ENCODE measurements around the gene LRRFIP1.

The LRRFIP1 gene

DNA sequence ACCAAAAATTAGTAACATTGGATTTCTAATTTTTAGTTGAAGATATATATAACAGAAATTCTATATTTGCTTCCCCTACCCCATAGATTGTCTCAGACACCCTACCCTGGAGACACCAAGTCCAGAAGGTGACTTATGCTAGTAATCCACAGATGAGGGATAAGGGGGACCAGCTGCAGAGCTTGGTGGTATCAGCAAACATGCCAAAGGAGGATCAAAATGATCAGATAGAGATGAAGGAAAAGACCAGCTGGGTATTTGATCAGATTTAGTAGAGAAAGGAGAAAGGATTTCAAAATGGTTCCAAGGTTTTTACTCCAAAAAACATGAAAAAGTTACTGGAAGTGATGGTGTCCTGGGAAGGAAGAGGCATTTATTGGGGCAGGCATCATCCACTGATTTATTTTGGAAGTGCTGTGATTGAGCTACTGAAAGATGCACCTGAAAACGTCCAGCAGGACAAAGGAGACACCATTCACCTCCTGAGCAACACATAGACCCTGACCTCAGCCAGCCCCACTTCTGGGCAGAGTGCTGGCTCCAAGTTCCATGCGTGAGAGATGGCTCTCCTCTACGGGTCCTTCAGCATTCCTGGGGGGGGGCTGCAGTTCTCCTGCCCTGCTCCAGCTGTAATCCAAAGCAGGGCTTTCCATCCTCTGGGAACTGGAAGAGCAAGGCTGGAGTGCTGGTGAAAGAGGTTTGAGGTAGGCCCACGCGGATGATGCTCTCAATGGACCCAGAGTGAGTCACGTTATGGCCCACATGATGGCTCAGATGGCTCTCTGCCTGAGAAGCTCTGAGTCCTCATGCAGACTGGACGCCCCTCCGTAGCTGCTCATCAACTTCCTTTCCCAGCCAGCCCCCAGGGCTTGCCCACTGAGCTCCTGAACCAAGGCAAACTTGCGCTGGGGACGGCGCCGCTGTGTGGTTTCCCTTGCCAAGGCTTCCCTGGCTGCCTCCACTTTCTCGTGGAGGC lies 3.7 kb upstream of the LRRFIP1 start:
- DNase-seq, result no peak

GRCh38 chr2:237624565-237624964 lies 2.8 kb upstream of the LRRFIP1 start:
- no peak for DNase-seq

GRCh38 chr2:237625216-237625705 lies 2.1 kb upstream of the LRRFIP1 start:
- DNase-seq, result no peak

DNA sequence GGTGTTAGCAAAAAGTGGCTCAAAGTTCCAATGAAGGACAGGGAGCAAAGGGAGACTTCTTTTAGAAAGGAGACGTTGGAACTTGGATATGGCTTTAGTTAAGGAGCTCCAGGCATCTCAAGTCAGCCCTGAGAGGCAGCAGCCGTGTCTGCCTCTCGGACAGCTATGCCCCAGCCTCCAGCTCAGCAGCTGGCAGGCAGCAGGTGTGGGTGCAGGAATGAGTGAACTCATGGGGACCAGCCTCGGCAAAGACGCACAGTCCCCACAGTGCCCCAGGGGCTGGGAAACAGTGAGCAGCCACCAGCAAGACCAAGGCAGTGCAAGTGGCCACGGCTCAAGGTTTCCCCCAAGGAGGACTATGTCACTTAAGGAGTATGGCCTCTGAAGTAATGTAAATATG lies 1.6 kb upstream of the LRRFIP1 start:
- DNase-seq, result no peak

DNA sequence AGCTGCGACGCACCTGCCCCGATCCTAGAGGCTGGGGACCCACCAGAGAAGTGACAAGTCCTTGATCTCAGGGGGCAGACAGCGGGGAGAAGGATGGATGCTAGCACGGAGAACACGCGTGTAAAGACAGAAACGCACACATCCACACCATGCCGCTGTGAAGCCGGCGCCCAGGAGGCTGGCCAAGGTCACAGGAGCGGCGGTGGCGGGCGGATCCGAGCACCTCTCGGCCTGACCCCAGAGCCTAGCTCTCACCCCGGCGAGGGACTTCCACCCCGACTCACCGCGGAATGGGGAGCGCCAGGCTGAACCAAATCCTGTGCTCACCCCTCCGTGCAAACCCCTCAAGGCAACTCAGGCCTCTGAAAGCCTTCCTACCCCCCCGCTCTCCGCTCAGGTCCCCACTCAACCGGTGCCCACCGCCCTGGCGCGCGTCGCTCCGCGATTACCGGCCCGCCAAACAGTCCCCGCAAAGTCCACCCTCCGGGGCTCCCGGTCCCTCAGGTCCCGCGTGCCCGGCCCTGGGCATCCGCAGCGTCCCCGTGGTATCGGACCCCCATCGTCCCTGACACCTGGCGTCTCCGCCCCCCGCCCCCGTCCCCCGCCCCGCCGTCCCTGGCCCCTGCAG lies 460 bp upstream of the LRRFIP1 start:
- DNase-seq, result no peak

GRCh38 chr2:237628247-237629187 lies 1.1 kb downstream of the LRRFIP1 start:
- DNase-seq, result no peak

- DNase-seq, result no peak
Measured at GRCh38 chr2:237629188-237629534, 1.8 kb downstream of the LRRFIP1 start.

DNA sequence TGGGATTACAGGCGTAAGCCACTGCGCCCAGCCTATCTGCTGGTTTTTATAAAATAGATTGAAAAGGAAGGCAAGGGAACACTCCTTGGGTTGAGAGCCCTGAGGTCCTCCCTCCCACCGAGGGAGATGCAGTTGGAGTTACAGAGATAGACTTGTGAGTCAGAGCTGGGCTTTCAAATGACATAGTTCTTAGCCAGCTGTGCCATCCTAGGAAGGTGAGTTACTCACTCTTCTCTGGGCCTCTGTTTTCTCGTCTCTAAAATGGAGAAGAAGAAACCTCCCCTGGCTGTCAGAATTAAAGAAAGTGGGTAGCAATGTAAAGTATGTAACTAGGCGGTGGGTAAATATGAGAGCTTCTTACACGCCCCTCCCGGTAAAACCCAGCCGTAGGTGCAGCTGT lies 2.4 kb downstream of the LRRFIP1 start:
- DNase-seq, result no peak

DNA sequence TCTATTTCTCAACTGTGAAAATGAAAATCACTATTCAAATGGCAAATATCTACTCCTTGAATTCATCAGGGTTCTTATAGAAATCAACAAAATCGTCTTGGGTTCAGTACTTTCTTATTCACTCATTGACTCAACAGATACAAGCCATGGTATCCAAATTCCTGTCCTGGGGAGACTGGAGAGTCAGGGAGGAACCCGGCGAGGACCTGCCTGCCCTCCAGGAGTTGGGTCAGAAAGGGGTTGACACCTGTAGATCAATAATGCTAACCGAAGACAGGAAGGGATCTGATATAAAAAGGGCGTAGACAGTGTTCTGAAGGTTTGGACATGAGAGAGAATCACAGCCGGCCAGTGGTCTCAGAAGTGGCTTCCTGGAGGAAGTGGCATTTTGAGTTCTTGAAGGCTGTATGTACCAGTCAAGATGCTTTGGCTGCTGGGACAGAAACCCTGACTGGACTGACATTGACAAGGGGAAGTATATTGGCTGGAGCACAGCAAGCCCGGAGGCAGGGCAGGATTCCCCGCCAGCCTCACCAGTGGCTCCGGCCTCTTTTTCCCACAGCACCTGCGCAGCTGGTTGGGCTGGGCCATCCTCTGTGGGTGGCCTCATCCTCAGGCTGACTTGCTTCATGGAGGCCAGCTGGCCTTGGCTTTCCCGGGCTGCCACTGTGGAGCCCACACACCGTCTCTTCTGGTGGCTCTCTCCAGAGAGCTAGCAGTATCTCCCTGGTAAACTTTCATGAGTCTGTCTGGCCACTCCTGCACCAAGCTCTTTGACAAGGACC lies 3.0 kb downstream of the LRRFIP1 start:
- DNase-seq, result no peak

- no peak for DNase-seq
Measured at GRCh38 chr2:237631007-237631785, 3.8 kb downstream of the LRRFIP1 start.

DNA sequence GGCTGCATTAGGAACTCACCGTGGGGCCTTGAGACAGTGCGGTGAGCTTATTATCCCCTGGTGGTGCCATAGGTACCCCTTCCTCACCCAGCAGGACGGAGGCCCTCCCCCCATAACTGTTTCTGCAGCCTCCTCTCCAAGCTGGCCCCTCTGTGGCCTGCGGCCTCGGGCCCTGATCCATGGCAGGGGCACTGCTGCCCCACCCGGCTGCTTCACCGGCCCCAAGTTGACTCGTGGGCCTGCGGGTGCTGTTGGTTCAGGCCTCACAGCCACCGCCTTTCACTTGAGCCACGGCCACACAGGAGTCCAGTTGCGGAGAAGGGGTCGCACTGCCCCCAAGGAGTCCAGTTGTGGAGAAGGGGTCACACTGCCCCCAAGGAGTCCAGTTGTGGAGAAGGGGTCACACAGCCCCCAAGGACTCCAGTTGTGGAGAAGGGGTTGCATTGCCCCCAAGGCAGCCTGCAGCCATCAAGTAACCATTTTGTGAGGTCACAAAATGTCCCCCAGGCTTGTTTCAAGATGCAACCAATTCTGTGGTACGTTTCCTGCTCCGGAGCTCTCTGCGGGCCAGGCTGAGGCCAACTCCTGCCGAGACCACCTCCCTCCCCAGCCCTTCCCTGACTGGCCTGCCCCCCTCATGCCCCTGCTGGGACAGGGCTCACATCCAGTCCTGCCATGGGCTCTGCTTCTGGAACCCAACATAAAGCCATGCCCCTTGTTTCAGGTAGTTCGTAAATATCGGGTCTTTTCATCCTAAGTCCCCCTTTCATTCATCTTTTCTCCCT lies 4.6 kb downstream of the LRRFIP1 start:
- no peak for DNase-seq

GRCh38 chr2:237633061-237633561 lies 5.7 kb downstream of the LRRFIP1 start:
- DNase-seq, result no peak

GRCh38 chr2:237636578-237636977 lies 9.2 kb downstream of the LRRFIP1 start:
- DNase-seq, result no peak

DNA sequence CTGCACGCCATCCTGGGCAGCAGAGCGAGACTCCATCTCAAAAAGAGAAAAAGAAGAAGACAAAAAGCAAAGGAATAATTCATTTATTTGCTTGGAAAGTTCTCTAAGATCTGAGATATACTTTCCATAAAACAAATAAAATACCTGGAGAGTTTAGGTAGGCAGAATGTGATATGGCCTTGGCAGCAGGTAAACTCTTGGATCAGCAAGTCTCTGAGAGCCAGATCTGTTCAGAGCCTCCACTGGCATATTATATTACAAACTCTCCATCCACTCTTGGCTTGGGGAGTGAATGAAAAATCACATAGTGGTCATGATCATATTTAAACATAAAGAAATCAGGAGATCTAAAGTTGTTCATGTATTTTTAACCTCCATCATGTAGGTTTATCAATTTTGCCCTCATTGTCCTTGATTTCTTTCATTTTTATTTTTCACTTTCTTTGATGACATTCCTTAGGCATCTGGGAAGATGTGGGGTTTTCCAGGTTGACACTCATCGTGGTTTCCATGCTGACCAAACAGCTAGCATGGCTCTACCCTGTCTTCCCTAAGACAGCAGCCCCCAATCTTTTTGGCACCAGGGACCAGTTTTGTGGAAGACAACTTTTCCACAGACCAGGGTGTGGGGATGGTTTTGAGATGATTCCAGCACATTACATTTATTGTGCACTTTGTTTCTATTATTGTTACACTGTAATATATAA lies 10.2 kb downstream of the LRRFIP1 start:
- no peak for DNase-seq

DNA sequence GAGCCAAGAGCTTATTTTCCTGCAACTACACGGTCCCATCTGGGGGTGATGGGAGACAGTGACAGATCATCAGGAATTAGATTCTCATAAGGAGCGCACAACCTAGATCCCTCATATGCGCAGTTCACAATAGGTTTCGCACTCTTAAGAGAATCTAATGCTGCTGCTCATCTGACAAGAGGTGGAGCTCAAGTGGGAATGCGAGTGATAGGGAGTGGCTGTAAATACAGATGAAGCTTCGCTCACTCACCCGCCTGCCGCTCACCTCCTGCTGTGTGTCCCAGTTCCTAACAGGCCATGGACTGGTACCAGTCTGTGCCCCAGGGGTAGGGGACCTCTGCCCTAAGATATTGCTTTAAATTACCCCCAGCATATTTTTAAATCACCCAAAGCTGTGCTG lies 10.8 kb downstream of the LRRFIP1 start:
- no peak for DNase-seq

DNA sequence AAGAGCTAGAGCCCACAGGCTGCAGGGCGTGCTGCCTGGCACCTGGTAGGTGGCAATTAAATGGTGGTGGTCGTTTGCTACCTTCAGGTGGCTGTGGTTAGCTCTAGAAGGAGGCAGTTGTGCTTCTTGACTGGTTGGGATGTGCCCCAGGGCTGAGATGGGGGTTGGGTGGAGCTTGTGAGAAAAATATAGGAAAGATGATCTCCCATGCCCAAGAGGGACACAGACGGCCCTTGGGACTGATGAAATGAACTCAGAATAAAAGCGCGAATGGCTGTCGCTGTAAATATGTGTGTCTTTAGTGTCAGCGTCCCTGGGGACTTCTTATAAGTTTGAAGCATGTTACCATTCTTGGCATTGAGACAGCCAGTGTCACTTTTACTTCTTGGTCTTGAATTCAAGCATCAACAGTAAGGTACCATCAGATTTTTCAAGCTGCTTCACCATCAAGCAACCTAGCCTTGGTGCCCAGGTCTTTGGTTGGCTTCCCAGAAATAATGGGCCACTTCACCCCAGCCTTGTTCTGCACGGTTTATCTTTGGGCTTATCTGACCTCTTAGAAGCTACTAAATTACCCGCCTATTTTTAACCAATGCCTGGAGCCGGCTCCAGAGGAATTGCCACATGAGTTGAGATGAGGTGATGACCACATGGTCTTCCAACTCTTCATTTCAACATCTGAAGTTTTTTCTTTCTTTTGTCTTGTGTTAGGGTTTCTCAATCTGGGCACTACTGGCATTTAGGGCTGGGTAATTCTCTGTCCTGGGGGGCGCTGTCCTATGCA lies 11.9 kb downstream of the LRRFIP1 start:
- DNase-seq, result no peak

GRCh38 chr2:237639836-237640220 lies 12.4 kb downstream of the LRRFIP1 start:
- DNase-seq, result no peak

- DNase-seq, result no peak
Measured at GRCh38 chr2:237640493-237640998, 13.2 kb downstream of the LRRFIP1 start.

Data from COR-L47 (cell line).